T-helper 22 cell (primary cell): ENCODE results near the gene CHRNB2.

Experiments
- DNase-seq: peaks from one replicate; pipeline ENCODE4 v3.0.0-alpha.2; 2020; ENCODE audit warnings: low read depth

The CHRNB2 gene

DNA sequence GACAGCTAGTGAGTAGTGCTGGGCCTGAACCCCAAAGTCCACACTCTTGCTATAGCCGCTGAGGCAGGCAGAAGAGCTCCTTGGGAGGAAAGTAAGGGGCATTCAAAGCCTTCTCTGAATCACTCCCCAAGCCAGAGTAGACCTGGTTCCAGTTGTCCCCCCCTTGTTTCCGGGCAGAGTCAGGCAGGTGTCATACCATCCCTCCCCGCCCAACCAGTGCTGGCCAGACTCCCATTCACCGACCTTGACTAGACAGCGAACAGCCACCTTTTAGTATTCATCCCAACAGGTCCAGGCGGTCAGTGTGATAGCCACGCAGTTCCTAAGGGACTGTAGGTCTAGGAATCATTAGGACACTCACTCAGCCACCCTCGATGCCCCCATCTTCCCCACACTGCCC, 11.8 kb downstream of the CHRNB2 start:
- DNase-seq: no peak

DNA sequence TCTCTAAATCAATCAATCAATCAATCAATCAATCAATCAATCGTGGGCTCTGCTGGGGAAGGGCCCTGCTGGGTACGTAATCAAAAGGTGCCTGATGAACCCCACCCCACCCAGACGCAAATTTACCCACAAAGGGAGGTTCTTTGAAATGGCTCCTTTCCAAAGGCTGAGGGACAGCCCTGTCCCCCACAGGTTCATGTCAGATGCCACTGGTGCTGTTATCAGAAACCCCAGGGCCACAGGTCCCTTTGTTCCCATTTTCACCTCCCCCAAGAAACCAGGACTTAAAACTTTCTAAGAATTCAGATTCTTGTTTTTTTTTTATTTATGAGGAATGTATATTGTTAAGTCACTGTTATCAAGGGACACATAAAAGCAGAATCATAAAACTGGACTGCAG, 14.2 kb downstream of the CHRNB2 start:
- DNase-seq: no peak

DNA sequence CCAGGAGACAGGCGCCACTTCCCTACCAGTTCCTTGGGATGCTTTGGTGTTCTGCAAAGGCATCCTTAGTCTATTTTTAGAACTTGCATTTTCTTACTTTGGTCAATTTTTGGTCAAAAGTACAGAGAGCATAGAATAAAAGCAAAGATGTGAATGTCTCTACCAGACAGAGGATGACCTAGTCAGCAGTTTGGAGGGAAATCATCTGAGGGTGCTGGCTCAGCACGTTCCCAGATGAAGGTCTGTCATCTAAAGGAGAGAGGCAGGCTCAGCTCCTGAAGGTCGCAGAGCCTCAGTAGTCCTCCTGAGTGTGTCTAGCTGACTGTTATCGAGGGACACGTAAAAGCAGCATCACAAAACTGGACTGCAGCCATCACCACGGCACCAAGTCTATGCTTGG, 15.3 kb downstream of the CHRNB2 start:
- DNase-seq: no peak

DNA sequence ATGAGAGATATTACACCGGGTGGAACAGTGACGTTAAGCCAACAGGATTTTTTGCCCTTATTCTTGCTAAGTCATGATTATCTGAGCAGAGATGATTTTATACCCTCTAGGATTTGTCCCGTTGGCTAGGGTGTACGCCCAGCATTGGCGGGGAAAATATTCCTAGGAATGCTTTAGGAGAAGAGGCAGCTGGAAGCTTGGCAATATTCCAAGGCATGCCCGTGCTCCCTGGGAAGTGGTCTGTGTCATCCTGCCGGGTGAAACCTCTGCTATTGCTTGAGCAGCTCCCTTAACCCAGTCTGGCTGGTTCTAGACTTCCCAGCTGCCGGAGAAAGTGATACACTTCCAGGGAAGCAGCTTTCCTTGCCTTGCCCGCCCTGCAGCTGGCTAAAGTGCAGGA, 16.2 kb downstream of the CHRNB2 start:
- no peak for DNase-seq

DNA sequence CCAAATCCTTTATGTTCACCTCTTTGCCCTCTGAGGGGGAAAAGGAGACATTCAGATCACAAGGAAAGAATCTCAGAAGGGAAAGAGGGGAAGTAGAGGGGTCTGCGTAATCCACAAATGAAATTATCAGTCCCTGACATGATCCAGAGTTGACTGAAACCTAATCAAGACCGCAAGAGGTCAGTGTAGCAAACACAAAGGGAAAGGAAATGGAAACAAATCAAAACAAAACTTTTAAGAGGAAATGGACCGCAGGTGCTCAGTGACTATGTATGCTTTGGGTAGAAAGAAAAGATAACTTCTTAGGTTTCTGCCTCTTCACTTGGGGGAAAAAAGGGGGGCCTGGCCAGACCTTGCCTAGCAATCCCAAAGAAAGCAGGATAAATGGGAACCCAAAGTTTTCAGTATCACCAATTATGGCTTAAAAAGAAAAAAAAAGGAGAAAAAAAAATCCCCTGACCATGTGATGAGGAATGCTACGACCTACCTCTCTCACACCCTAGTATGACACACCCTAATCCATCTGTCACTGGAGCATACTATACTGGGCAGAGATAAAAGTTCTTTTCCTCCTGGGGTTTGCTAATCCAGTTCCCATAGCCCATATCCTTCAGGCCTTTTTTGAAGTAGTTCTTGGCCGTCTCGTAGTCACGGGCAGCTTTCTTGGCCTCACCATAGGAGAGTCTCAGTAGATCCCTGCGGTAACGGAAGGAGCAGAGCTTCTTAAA, 16.9 kb downstream of the CHRNB2 start:
- no peak for DNase-seq

DNA sequence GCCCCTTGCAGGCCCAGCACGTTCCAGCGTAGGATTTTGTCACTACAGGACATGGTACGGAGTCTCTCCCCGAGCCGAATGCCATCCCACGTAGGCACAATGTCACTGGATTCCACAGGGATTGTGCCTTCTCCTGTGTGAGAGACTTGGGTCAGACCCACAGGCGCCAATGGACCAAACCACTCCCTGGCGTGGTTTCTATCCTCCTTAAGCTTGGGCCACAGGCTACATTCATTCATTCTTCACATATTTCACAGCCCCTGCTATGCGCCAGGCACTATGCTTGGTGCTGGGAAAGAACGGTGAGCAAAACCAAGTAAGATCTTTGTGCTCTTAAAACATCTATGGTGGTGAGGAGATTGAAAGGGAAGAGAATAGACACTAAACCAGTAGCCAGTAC, 18.7 kb downstream of the CHRNB2 start:
- DNase-seq: no peak

DNA sequence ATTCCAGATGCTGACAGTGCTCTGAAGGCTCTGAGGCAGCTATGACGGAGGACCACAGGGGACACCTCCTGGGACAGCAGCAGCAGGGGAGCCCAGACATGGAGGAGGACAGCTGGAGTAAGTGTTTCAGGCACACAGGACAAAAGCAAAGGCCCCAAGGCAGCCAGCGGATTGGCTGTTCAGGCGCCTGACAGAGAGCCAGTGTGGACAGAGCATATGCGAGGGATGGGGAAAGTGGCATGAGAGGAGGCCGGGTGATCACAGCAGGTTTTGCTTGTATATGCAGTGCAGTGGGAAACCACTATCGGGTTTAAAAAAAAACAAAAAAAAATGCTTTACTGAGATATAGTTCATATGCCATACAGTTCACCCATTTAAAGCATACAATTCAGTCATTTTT, 19.1 kb downstream of the CHRNB2 start:
- no peak for DNase-seq

DNA sequence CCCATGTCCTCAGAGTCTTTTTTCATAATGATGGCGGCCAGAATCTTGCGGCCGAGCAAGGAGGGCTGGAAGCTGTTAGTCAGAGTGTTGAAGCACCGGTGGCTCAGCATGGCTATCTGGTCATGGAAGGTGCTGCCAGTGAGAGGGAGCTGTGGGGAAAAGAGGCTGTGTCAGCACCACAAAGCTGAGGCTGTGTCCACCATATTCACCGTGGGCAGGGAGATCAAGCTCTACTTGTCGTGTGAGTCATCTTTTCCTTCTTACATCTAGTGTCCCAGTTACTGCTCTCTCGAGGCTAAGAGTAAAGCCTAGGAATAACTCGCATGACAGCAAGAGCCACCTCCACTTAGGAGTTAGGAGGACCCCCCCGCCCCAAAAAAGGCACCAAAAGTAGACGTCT, 22.2 kb downstream of the CHRNB2 start:
- no peak for DNase-seq

DNA sequence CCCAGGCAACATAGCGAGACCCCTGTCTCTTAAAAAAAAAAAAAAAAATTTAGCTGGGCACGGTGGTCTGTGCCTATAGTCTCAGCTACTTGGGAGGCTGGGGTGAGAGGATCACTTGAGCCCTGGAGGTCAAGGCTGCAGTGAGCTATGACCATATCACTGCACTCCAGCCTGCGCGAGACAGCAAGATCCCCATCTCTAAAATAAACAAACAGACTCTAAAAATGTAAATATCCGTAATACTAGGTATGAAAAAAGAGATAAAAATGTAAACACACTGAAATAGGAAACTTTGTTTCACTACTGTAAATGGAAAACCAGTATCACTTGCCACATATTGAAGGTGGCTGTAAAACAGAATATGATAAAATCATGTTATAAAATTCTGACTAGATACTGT, 23.2 kb downstream of the CHRNB2 start:
- DNase-seq: no peak

DNA sequence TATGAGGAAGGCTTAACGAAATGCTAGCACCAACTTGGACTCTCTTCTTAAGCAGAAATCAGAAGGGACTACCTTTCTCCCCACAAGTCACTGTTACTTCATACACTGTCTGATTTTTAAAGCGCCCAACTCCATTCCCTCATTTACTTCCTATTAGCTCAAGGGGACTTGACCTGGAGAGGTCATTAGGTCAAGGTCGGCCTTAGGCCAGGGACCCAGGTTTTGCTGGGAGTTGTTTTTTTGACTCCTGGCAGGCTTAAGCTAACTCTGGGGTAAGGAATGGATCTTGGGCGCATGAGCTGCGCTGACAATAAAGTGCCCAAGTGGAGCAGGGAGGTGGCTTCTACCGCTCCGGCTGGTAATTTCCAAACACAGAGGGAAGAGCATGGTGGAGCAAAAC, 23.6 kb downstream of the CHRNB2 start:
- DNase-seq: no peak

DNA sequence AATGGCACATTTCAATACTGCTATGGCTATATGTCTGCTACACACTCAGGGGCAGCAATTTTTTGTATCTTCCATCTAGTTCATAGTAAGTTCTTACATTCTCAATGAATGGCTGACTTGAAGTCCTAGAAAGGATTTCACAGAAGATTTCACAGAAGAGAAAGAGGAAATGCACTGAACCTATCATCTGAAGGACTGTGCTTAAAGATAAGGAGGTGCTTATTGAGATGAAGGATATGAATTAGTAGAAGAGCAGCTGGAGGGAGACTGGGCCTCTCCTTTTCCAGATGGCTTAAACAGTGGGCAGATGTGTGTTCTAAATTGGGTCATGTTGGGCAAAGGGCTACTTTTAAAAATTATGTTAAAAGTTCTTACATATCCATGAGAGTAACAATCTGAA, 25.8 kb downstream of the CHRNB2 start:
- no peak for DNase-seq

DNA sequence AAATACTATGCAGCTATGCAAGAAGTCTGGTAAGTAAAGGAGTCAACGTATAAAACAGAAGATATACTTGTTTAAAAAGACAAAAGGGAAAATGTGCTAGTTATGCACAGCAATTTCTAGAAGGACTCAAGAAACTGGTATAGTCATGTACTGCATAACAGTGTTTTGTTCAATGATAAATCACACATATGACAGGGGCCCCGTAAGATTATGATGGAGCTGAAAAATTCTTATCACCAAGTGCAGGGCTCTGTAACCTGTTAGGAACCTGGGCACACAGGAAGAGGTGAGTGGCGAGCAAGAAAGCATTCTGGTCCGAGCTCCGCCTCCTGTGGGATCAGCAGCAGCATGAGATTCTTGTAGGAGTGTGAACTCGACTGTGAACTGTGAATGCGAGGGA, 27.2 kb downstream of the CHRNB2 start:
- no peak for DNase-seq

DNA sequence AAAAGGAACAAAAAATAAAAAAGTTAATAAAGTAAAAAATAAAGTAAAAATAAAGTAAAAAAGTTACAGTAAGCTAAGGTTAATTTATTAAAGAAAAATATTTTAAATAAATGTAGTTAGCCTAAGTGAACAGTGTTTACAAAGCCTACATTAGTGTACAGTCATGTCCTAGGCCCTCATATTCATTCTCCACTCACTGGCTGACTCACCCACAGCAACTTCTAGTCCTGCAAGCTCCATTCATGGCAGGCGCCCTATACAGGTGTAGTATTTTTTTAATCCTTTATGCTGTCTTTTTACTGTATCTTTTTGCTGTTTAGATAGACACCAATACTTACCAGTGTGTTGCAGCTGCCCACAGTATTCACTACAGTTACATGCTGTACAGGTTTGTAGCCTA, 28.0 kb downstream of the CHRNB2 start:
- DNase-seq: no peak

DNA sequence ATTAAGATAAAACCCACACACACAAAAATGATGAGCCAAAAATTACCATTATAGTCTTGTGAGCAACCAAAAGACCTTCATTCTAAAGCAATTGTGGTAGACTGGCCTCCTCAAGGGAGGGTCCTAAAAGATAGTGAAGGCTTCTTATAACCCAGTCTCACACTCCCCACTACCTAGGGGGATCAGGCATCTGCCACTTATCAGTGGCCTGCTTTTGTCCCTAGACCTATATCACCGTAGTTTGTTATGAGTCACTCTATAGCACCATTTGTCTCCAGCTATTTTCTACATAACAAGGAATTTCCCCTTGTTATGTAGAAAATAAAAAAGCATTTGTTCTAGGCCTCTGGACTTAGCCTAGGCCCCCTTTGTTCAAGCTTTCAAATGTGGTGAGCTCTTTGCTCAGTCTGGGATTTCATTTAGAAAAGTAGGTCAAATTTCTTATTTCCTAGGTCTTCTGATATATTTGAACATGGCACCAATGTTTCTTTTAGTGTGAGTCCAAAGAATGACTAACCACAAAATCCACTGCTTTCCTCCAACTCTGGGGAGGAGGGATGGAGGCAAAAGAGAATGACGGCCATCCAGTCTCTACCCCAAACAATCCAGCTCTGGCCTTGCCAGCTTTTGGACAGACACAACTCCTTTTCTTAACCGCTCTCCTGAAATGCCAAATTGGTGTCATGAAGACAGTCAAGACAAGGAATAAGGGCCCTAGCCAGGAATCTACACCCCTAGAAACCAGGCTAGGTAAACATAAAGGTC, 31.5 kb downstream of the CHRNB2 start:
- no peak for DNase-seq

DNA sequence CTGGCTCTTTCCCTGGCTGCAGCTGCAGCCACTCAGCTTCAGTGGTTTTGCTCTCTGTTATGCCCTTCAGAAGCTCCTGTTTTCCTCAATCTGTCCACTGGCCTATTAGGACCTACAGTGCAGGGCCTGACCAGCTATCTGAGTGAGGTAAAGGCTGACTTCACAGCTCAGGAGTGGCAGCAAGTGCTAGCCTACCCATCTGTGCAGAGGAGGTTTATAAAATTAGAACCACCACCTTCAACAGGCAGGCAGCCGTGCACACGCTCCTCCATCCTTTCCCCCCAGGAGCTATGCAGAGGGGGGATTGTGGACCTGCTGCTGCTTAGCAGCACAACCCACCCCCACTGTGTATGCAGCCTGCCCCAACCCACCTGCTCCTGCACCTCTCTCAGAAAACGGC, 32.1 kb downstream of the CHRNB2 start:
- no peak for DNase-seq

DNA sequence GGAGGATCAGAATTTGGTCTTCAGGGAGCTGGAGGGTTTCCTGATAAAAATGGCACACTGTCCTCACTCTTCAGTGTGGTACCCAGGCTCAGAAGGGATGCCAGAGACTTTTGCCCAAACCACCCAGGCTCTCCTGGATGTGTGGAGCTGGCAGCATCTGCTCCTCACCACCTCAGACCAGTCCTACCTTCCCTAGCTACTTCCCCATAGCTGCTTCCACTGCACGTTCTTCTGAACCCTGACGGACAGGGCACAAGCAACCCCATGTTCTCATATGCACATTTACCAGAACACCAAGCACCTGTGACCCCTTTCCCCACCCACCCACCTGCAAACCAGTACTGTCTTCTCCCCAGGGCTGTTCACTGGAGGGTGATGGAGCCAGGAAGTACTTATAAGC, 35.7 kb downstream of the CHRNB2 start:
- no peak for DNase-seq

DNA sequence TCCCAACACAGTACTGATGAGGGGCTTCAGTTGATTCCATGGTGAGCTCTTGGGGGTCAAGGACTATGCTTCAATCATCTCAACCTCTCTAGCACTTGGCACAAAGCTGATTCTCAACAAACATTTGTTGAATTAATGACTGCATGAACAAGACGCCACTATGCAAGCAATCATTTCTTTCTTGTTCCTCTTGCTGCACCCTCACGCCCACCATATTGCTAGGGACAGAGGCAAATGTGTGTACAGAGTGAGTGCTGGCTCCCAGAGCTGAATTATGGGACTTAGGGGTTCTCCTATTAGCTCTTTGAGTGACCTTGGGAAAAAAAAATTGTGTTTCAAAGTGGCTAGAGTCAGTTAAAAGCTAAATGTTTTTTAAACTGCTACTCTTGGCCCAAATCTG, 38.0 kb downstream of the CHRNB2 start:
- DNase-seq: no peak

DNA sequence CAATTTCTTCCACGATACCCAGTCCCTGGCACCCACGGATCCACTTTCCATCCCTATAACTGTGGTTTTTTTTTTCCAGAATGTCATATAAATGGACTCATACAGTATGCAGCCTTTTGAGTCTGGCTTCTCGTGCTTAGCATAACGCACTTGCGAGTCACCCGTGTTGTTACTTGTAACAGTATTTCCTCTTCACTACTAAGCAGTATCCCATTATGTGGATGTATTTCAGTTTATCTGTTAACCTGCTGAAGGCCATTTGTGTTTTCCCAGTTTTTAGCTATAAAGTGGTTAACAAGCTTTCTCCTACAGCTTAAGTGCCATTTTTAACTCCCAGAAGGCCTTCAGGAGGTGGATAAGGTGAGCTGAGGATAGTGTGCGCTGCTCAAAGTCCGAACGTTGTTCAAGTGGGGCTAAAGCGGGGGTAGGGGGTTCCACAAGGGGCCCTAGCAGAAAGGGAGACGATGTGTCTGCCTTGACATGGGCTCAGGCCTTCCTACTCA, 39.6 kb downstream of the CHRNB2 start:
- no peak for DNase-seq

DNA sequence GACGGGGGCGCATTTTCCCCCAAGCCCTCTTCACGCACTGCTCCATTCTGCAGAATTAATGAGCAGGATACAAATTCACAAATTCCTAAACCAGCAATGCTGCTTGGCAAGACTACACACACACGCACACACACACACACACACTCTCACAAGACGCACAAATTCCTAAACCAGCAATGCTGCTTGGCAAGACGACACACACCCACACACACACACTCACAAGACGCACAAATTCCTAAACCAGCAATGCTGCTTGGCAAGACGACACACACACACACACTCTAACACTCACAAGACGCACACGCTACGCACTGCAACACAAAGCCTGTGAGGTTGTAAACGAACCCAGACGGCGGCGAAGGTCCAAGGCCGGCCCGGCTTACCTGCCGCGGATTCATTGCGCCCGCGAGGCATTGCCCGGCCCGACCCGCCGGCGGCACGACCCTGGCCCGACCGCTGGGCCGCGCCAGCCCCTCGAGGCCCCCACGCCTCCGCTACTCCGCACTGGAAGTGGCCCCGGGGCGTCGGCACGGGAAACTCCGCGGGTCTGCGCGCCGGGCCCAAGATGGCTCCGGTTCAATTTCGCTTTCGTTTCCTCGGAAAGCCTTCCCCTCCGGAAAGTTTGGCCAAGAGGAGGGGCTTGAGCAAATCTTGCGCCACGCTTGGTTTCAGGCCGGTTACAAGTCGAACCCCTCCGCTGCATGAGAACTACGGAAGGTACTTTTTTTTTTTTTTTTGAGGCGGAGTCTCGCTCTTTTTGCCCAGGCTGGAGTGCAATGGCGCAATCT, 40.2 kb downstream of the CHRNB2 start, which contains the start of gene ADAR:
Gene ADAR, minus strand, starts transcription at position 578 of the 788 bp plus-strand sequence. Its CDS starts 180 bp downstream, at position 398.
- peak; percentile 86 for DNase-seq

DNA sequence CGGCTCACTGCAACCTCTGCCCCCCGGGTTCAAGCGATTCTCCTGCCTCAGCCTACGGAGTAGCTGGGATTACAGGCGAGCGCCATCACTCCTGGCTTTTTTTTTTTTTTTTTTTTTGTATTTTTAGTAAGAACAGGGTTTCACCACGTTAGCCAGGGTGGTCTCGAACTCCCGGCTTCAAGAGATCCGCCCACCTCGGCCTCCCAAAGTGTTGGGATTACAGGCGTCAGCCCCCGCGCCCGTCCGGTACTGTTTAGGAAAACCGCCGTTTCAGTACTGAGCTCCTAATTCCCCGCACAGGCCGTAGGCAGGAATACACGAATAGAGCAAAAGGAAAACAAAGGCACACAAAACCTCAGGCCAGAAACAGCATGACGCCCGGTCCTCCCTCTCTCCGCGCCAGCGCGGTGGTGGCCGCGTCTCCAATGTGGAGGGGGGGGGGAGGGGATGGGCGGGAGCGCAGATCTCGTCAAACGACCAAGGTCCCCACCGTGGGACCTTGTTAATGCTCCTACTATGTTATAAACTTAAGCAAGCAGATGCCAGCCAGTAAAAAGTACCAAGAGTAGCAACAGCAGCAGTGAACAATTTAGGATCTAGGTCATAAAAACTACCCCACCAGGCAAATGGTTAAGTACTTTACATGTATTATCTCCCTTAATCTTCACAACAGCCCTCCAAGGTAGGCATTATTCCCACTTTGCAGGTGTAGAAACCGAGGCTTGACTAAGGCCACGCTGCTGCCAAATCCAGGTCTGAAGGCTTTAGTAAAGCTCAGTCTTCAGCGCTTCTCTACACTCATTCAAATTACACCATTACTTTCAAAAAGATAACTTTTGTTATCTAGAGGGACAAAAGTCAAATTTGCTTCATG, 41.1 kb downstream of the CHRNB2 start:
- DNase-seq: peak; percentile 10
